Sigmoid colon (tissue), 7 donors: ENCODE data around the gene IFNL1. TPM values are rescaled to one million over a fixed set of nuclear protein-coding genes. Genes with fewer than 3 reads are reported as not detected.

ENCODE experiments used
- DNase-seq: peaks from one replicate; pipeline ENCODE4 v3.0.0-alpha.2; 2019
- H3K27ac ChIP-seq, 4 donors: fragments of 200-600 bp; sonication (generic); one replicate each; pipeline ENCODE4 v1.5.1; 2016 to 2019; ENCODE audit warnings: mild to moderate bottlenecking in 1 of 4
- H3K27me3 ChIP-seq, 3 donors: fragments of 200-600 bp; sonication (generic); one replicate each; pipeline ENCODE4 v1.5.1; 2019; ENCODE audit warnings: mild to moderate bottlenecking in 1 of 3
- H3K36me3 ChIP-seq, 4 donors: fragments of 200-600 bp; sonication (generic); one replicate each; pipeline ENCODE4 v1.5.1; 2016 to 2019
- H3K4me1 ChIP-seq, 4 donors: fragments of 200-600 bp; sonication (generic); one replicate each; pipeline ENCODE4 v1.5.1; 2017 to 2019
- H3K4me3 ChIP-seq, 4 donors: fragments of 200-600 bp; sonication (generic); one replicate each; pipeline ENCODE4 v1.5.1; 2017 to 2019; ENCODE audit warnings: mild to moderate bottlenecking in 2 of 4, moderate library complexity in 1 of 4
- H3K9me3 ChIP-seq, 4 donors: fragments of 200-600 bp in 3 of 4; sonication (generic) in 3 of 4; one replicate each; pipeline versions ENCODE4 v1.5.1 to v1.6.1; 2013 to 2019
- CTCF ChIP-seq, 4 experiments: fragments of 450-650 bp in 3 of 4; fragments of 200-600 bp in 1 of 4; IDR thresholded peaks; one replicate each; pipeline ENCODE4 v1.5.1; 2016 to 2019; ENCODE audit warnings: antibody characterized with exemption in 4 of 4, mild to moderate bottlenecking in 3 of 4, moderate library complexity in 2 of 4
- EP300 ChIP-seq, 4 donors: sonication (generic); formaldehyde crosslinking; IDR thresholded peaks; one replicate each; pipeline ENCODE4 v1.6.1; 2017; ENCODE audit warnings: antibody characterized with exemption in 4 of 4
- POLR2A ChIP-seq, 2 donors: fragments of 450-650 bp; IDR thresholded peaks; one replicate each; pipeline ENCODE4 v1.6.1; 2016; ENCODE audit warnings: antibody characterized with exemption in 2 of 2, mild to moderate bottlenecking in 2 of 2, moderate library complexity in 2 of 2
- POLR2AphosphoS5 ChIP-seq, 4 donors: sonication (generic); formaldehyde crosslinking; IDR thresholded peaks; one replicate each; pipeline ENCODE4 v1.6.1; 2017; ENCODE audit warnings: antibody characterized with exemption in 4 of 4
- WGBS, 2 donors: extraction: QIAGEN DNeasy Blood & Tissue Kit; methylation state at CpG; one replicate each; pipeline ENCODE4 v1.1.7; 2013; 5-methylcytosine and 5-hydroxymethylcytosine counted together
- intact Hi-C: fragments of 100-400 bp; cut with DNase I; formaldehyde crosslinking; loops from one replicate; pipeline ENCODE4 v1.15.1; 2023
- polyA plus RNA-seq, 3 donors: library from polyadenylated mRNA; stranded (reverse); fragments of 200-250 nt; gene quantifications; one replicate each; pipeline ENCODE4 v1.2.3, GENCODE V29; 2013
- total RNA-seq, 4 donors: library from RNA; depleted of rRNA; stranded (reverse); fragments of >200 nt; gene quantifications; one replicate each; pipeline ENCODE4 v1.1.0, GENCODE V29; 2016
- donor health status: healthy with polysubstance abuse.
- donor health status: Bipolar disorder and iron deficiency.
- donor health status: healthy.

IFNL1 gene
- total RNA-seq: not detected
- polyA plus RNA-seq: under 1 TPM in 1 of 3 donors, not detected in 2; 0.09 TPM

GRCh38 chr19:39296055-39296645 is at the start of gene IFNL1:
IFNL1 (plus strand) TSS chr19:39296407; CDS start chr19:39296422, 15 bp downstream.
- Histone ChIP-seq H3K4me3 (no peak within 1 kb of the TSS), H3K36me3 (no peaks in the 10 kb centered on the region), H3K27ac (no peak within 1 kb of the TSS), H3K4me1 (no peaks in the 10 kb centered on the region), H3K9me3 (no peaks in the 10 kb centered on the region), H3K27me3 (peaks cover 0 to 27% (median 0%) of the 10 kb centered on the region in 3 donors)
- peak; percentile 39 for DNase-seq
- WGBS, 2 donors: 68 to 82% methylated on average over 11 of the region's 11 CpGs
- intact Hi-C loops: no loop called here
- TF ChIP-seq EP300 (IDR thresholded peaks at IDR 0.05) (no peak), POLR2A (IDR thresholded peaks at IDR 0.05) (no peak), POLR2AphosphoS5 (IDR thresholded peaks at IDR 0.05) (no peak), CTCF (IDR thresholded peaks at IDR 0.05) (no peak)

- Histone ChIP-seq H3K27ac (no peak overlapping the region), H3K4me3 (peak overlapping the region in 2 of 4 donors; percentile 20 to 21), H3K27me3 (peaks cover 22 to 56% (median 55%) of the 10 kb centered on the region in 3 donors), H3K9me3 (no peaks in the 10 kb centered on the region), H3K4me1 (peaks cover 0 to 15% (median 12%) of the 10 kb centered on the region in 4 donors), H3K36me3 (no peaks in the 10 kb centered on the region)
- no peak for TF ChIP-seq POLR2AphosphoS5 (IDR thresholded peaks at IDR 0.05)
- TF ChIP-seq CTCF (IDR thresholded peaks at IDR 0.05): no peak
- no peak for TF ChIP-seq EP300 (IDR thresholded peaks at IDR 0.05)
- TF ChIP-seq POLR2A (IDR thresholded peaks at IDR 0.05): no peak
- 25 to 29% methylated on average over 42 of the region's 42 CpGs for WGBS, 2 donors
- no peak for DNase-seq
- intact Hi-C loops: no loop called here
Measured at GRCh38 chr19:39246951-39247669, 49.1 kb upstream of the IFNL1 start.

DNA sequence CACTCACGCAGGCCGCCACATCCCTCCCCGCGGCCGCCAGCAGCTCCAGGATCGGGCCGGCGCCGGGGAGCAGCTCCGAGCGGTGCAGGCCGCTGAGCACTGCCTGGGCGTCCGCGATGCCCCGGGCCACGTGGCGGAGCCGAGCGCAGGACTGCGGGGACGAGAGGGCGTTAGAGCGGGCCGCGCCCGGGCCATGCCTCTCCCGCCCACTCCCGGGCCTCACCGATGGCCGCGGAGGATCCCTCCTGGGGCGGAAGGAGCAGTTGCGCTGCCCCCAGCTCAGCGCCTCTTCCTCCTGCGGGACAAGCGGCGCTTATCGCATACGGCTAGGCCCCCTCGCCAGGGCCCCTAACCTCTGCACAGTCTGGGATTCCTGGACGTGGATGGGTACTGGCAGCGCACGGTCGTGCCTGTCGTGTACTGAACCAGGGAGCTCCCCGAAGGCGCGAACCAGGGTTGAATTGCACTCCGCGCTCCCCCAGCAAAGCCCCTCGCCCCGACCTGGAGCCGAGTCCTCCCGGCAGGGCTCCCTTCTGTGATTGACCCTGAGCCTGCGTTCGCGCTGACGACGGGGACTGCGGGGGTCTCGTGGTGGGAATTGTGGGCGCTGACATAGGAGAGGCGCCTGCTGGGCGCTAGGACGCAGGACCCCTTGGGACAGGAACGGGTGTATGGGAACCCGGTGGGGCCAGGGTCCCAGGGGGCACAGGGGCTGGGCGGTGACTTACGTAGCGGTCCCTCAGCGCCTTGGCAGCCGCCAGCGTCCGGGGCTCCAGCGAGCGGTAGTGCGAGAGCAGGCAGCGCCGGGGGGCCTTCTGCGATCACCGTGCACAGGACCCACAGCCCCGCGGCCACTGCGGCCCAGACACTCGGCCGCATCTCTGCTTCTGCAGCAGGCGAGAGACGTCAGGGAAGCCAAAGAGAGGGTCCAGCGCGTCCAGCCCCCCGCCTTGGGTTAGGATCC is 48.2 kb upstream of the IFNL1 start:
- TF ChIP-seq POLR2AphosphoS5 (IDR thresholded peaks at IDR 0.05) (no peak), CTCF (IDR thresholded peaks at IDR 0.05) (no peak), EP300 (IDR thresholded peaks at IDR 0.05) (no peak)
- intact Hi-C loops: no loop called here
- DNase-seq: no peak
- peaks cover 22 to 56% (median 55%) of the 10 kb centered on the region in 3 donors for H3K27me3 ChIP-seq
- peaks cover 0 to 15% (median 12%) of the 10 kb centered on the region in 4 donors for H3K4me1 ChIP-seq
- H3K4me3 ChIP-seq: peak overlapping the region in 2 of 4 donors; percentile 20 to 21
- no peak overlapping the region for H3K27ac ChIP-seq
- H3K36me3 ChIP-seq: no peaks in the 10 kb centered on the region
- no peaks in the 10 kb centered on the region for H3K9me3 ChIP-seq
- 26 to 30% methylated on average over 92 of the region's 92 CpGs for WGBS, 2 donors

- peak within 1 kb of the TSS in 2 of 4 donors; percentile 20 to 21 for H3K4me3 ChIP-seq
Measured at GRCh38 chr19:39248806-39249205, 47.4 kb upstream of the IFNL1 start, which contains the start of gene IFNL4. IFNL4 (minus strand) TSS chr19:39248856.

More at GRCh38 chr19:39248806-39249205, 47.4 kb upstream of the IFNL1 start, which contains the start of gene IFNL4:
- no peaks in the 10 kb centered on the region for H3K36me3 ChIP-seq
- H3K27me3 ChIP-seq: peaks cover 22 to 54% (median 52%) of the 10 kb centered on the region in 3 donors
- H3K9me3 ChIP-seq: no peaks in the 10 kb centered on the region
- DNase-seq: no peak
- H3K27ac ChIP-seq: no peak within 1 kb of the TSS
- no peak for TF ChIP-seq EP300 (IDR thresholded peaks at IDR 0.05)
- no peak for TF ChIP-seq POLR2A (IDR thresholded peaks at IDR 0.05)
- no peak for TF ChIP-seq CTCF (IDR thresholded peaks at IDR 0.05)
- TF ChIP-seq POLR2AphosphoS5 (IDR thresholded peaks at IDR 0.05): no peak
- intact Hi-C loops: no loop called here
- peaks cover 0 to 15% (median 12%) of the 10 kb centered on the region in 4 donors for H3K4me1 ChIP-seq
- WGBS, 2 donors: 56 to 67% methylated on average over 13 of the region's 13 CpGs
